Measurements from ENCODE around the gene RIMS3.

RIMS3 gene

GRCh38 chr1:40653851-40654537, 11.5 kb downstream of the RIMS3 start:
- no peak for DNase-seq (ENCODE audit: low read depth)

- no peak for DNase-seq (ENCODE audit: low read depth)
These were observed 12.5 kb downstream of the RIMS3 start for GRCh38 chr1:40652979-40653378.

GRCh38 chr1:40652468-40652867, 13.0 kb downstream of the RIMS3 start:
- no peak for DNase-seq (ENCODE audit: low read depth)

- DNase-seq (ENCODE audit: low read depth), result no peak
These were observed 14.2 kb downstream of the RIMS3 start for GRCh38 chr1:40651138-40651857.

GRCh38 chr1:40650075-40650474, 15.4 kb downstream of the RIMS3 start:
- DNase-seq (ENCODE audit: low read depth), result no peak

- DNase-seq (ENCODE audit: low read depth), result no peak
These were observed 15.9 kb downstream of the RIMS3 start for GRCh38 chr1:40649592-40649930.

- no peak for DNase-seq (ENCODE audit: low read depth)
These were observed 16.4 kb downstream of the RIMS3 start for GRCh38 chr1:40648928-40649591.

- DNase-seq (ENCODE audit: low read depth), result no peak
These were observed 17.3 kb downstream of the RIMS3 start for GRCh38 chr1:40648200-40648599.

GRCh38 chr1:40646315-40646714, 19.2 kb downstream of the RIMS3 start:
- no peak for DNase-seq (ENCODE audit: low read depth)

GRCh38 chr1:40645118-40645680, 20.3 kb downstream of the RIMS3 start:
- no peak for DNase-seq (ENCODE audit: low read depth)

- DNase-seq (ENCODE audit: low read depth), result no peak
These were observed 23.8 kb downstream of the RIMS3 start for GRCh38 chr1:40641601-40642242.

GRCh38 chr1:40640314-40641076, 25.0 kb downstream of the RIMS3 start:
- DNase-seq (ENCODE audit: low read depth), result no peak

- no peak for DNase-seq (ENCODE audit: low read depth)
These were observed 27.1 kb downstream of the RIMS3 start for GRCh38 chr1:40638097-40639036.

- no peak for DNase-seq (ENCODE audit: low read depth)
These were observed 27.9 kb downstream of the RIMS3 start for GRCh38 chr1:40637470-40638007.

GRCh38 chr1:40636777-40637176, 28.7 kb downstream of the RIMS3 start:
- DNase-seq (ENCODE audit: low read depth), result no peak

- no peak for DNase-seq (ENCODE audit: low read depth)
These were observed 29.6 kb downstream of the RIMS3 start for GRCh38 chr1:40635763-40636500.

GRCh38 chr1:40634901-40635655, 30.4 kb downstream of the RIMS3 start:
- DNase-seq (ENCODE audit: low read depth), result no peak

- no peak for DNase-seq (ENCODE audit: low read depth)
These were observed 31.5 kb downstream of the RIMS3 start for GRCh38 chr1:40633931-40634376.

- no peak for DNase-seq (ENCODE audit: low read depth)
These were observed 32.0 kb downstream of the RIMS3 start for GRCh38 chr1:40633523-40633922.

All from GM04503 (cell line).